Smooth muscle cell (in vitro differentiated cells): ENCODE data around the gene DDAH1. TPM values are rescaled to one million over a fixed set of nuclear protein-coding genes. Genes with fewer than 3 reads are reported as not detected.

Source experiments
- DNase-seq: peaks from one replicate; lab custom pipeline; 2025; ENCODE audit not compliant: unreplicated experiment; lab: John Stamatoyannopoulos, UW
- H2AFZ ChIP-seq: fragments of 200-600 bp; sonication (generic); 2 replicates; pipeline ENCODE4 v1.6.0; 2016; ENCODE audit warnings: antibody characterized with exemption, low read depth, mild to moderate bottlenecking
- H3F3A ChIP-seq: fragments of 200-600 bp; sonication (generic); 2 replicates; pipeline ENCODE4 v1.6.0; 2017; ENCODE audit warnings: antibody characterized with exemption, low read depth
- H3K27ac ChIP-seq: fragments of 200-600 bp; sonication (generic); 2 replicates; pipeline ENCODE4 v1.5.1; 2016; ENCODE audit warnings: low read depth, mild to moderate bottlenecking
- H3K27me3 ChIP-seq: fragments of 200-600 bp; sonication (generic); 2 replicates; pipeline ENCODE4 v1.6.1; 2016; ENCODE audit warnings: low read depth, mild to moderate bottlenecking
- H3K36me3 ChIP-seq: fragments of 200-600 bp; sonication (generic); 2 replicates; pipeline ENCODE4 v1.5.1; 2016; ENCODE audit warnings: low read depth
- H3K4me1 ChIP-seq: fragments of 200-600 bp; sonication (generic); 2 replicates; pipeline ENCODE4 v1.5.1; 2016; ENCODE audit warnings: low read depth
- H3K4me2 ChIP-seq: fragments of 200-600 bp; sonication (generic); 2 replicates; pipeline ENCODE4 v1.6.0; 2016; ENCODE audit warnings: mild to moderate bottlenecking
- H3K4me3 ChIP-seq: fragments of 200-600 bp; sonication (generic); 2 replicates; pipeline ENCODE4 v1.5.1; 2016; ENCODE audit warnings: mild to moderate bottlenecking
- H3K79me2 ChIP-seq: fragments of 200-600 bp; sonication (generic); 2 replicates; pipeline ENCODE4 v1.6.0; 2016; ENCODE audit warnings: low read depth, mild to moderate bottlenecking
- H3K9ac ChIP-seq: fragments of 200-600 bp; sonication (generic); 2 replicates; pipeline ENCODE4 v1.6.0; 2016; ENCODE audit warnings: low read depth
- H3K9me3 ChIP-seq: fragments of 200-600 bp; sonication (generic); replicated peaks from 2 replicates; pipeline ENCODE4 v1.5.1; 2016; ENCODE audit warnings: low read depth
- H4K20me1 ChIP-seq: fragments of 200-600 bp; sonication (generic); 2 replicates; pipeline ENCODE4 v1.6.0; 2016; ENCODE audit warnings: low read depth
- CTCF ChIP-seq: fragments of 200-600 bp; sonication (generic); IDR thresholded peaks from 2 replicates; pipeline ENCODE4 v1.5.1; 2017; ENCODE audit warnings: borderline replicate concordance, mild to moderate bottlenecking, antibody characterized with exemption; ENCODE audit not compliant: insufficient read depth, poor library complexity, severe bottlenecking
- WGBS: methylation state at CpG from one replicate; pipeline ENCODE4 v1.1.7; 2016; ENCODE audit warnings: low lambda C conversion rate; 5-methylcytosine and 5-hydroxymethylcytosine counted together
- polyA plus RNA-seq: library from polyadenylated mRNA; unstranded; fragments of >200 nt; fragmentation: Nextera tagmentation; extraction: Ambion mirVana; gene quantifications from 2 replicates; pipeline ENCODE4 v1.2.1, GENCODE V29; 2016
- total RNA-seq: library from RNA; depleted of rRNA; stranded (reverse); fragments of >200 nt; gene quantifications from 2 replicates; pipeline ENCODE4 v1.2.3, GENCODE V29; 2014

The DDAH1 gene
- total and polyA plus RNA-seq, 2 experiments from 2014 or later: 13.8 to 30.8 TPM

GRCh38 chr1:85284202-85284601 is 180.8 kb downstream of the DDAH1 start:
- H3K36me3 ChIP-seq: no peaks in the 10 kb centered on the region
- TF ChIP-seq CTCF: no peak
- H3K27ac ChIP-seq: no peak overlapping the region
- H3K79me2 ChIP-seq: no peaks in the 10 kb centered on the region
- H3K27me3 ChIP-seq: no peaks in the 10 kb centered on the region
- H2AFZ ChIP-seq: no peak overlapping the region
- H3K9me3 ChIP-seq: no peaks in the 10 kb centered on the region
- H3K9ac ChIP-seq: no peak overlapping the region
- H3K4me3 ChIP-seq: no peak overlapping the region
- H3K4me2 ChIP-seq: no peak overlapping the region
- H4K20me1 ChIP-seq: no peaks in the 10 kb centered on the region
- 94% methylated on average over 2 of the region's 2 CpGs for WGBS
- DNase-seq: no peak
- H3K4me1 ChIP-seq: no peaks in the 10 kb centered on the region
- no peaks in the 10 kb centered on the region for H3F3A ChIP-seq

DNA sequence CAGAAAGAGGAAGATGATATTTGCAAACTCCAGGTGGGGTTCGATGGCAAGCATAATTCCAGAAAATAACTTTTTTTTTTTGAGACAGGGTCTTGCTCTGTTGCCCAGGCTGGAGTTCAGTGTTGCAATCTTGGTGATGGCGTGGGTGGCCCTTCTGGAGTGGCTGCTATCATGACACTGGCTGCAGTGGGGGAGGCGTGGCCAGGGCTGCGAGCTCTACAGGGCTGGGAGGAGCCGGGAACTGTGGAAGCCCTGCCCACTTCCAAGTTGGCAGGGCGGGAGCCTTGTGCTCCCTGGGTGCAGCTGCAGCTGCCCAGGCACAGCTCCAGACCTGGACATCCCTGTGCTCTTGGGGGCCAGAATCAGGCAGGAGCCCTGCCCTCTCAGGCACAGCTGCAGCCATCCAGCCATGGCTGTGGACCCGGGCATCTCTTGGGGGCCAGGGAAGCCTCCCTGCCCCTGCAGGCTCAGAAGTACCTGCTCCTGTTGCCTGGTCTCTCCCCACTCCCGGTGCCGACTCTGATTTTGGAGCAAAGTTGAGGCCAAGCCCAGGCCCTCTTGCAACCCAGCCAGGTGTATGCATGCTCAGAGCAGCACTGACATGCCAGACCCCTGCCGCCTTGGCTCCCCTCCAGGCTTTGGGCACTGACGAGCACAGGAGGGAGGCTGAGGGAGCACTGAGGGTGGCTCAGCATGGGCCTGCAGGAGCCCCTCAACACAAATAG is 181.3 kb downstream of the DDAH1 start:
- Histone ChIP-seq H3K4me2 (no peak overlapping the region), H3F3A (peaks cover 1% of the 10 kb centered on the region), H4K20me1 (no peaks in the 10 kb centered on the region), H3K4me1 (no peaks in the 10 kb centered on the region), H3K36me3 (no peaks in the 10 kb centered on the region), H3K4me3 (no peak overlapping the region), H2AFZ (no peak overlapping the region), H3K79me2 (no peaks in the 10 kb centered on the region), H3K27ac (no peak overlapping the region), H3K27me3 (no peaks in the 10 kb centered on the region), H3K9ac (no peak overlapping the region), H3K9me3 (no peaks in the 10 kb centered on the region)
- no peak for DNase-seq
- no peak for TF ChIP-seq CTCF
- WGBS: 86% methylated on average over 11 of the region's 11 CpGs

DNA sequence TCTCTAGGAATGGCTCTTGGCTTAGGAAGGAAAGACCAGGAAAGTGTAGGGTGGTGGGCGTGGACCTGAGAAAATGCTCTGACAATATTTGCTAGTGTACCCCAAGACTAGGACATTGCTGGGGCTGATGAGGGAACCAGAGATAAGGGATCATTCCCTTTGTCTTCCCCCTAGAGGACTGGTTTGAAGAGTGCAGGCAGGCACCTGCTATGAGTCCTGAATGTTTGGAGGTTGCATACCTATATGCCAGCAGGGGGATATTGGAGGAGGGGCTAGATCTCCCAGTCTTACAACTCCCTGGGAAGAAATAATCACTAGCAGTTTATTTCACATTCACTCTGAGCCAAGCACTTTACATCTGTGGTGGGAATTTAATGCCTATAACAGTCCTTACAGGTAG is 182.5 kb downstream of the DDAH1 start:
- no peaks in the 10 kb centered on the region for H3K79me2 ChIP-seq
- H3F3A ChIP-seq: peaks cover 12% of the 10 kb centered on the region
- H3K9ac ChIP-seq: no peak overlapping the region
- H3K9me3 ChIP-seq: no peaks in the 10 kb centered on the region
- H2AFZ ChIP-seq: no peak overlapping the region
- WGBS: 68% methylated on average over 1 of the region's 1 CpG
- no peak for DNase-seq
- H3K27ac ChIP-seq: no peak overlapping the region
- H3K4me3 ChIP-seq: no peak overlapping the region
- no peaks in the 10 kb centered on the region for H3K27me3 ChIP-seq
- H3K4me2 ChIP-seq: no peak overlapping the region
- H4K20me1 ChIP-seq: no peaks in the 10 kb centered on the region
- no peak for TF ChIP-seq CTCF
- no peaks in the 10 kb centered on the region for H3K36me3 ChIP-seq
- no peaks in the 10 kb centered on the region for H3K4me1 ChIP-seq

GRCh38 chr1:85280636-85281035 is 184.3 kb downstream of the DDAH1 start:
- H2AFZ ChIP-seq: no peak overlapping the region
- H3K9ac ChIP-seq: no peak overlapping the region
- H3K36me3 ChIP-seq: no peaks in the 10 kb centered on the region
- H3K4me1 ChIP-seq: no peaks in the 10 kb centered on the region
- H4K20me1 ChIP-seq: no peaks in the 10 kb centered on the region
- DNase-seq: no peak
- H3K27ac ChIP-seq: no peak overlapping the region
- H3K9me3 ChIP-seq: no peaks in the 10 kb centered on the region
- no peak overlapping the region for H3K4me3 ChIP-seq
- H3K79me2 ChIP-seq: peaks cover 2% of the 10 kb centered on the region
- TF ChIP-seq CTCF: no peak
- H3K4me2 ChIP-seq: no peak overlapping the region
- no peaks in the 10 kb centered on the region for H3K27me3 ChIP-seq
- H3F3A ChIP-seq: peaks cover 15% of the 10 kb centered on the region
- WGBS: 84% methylated on average over 4 of the region's 4 CpGs
